ENCODE data around the gene NUP93.

NUP93 gene

GRCh38 chr16:56898847-56899246 is 168.9 kb downstream of the NUP93 start:
- Histone ChIP-seq H3K36me3 (ENCODE audit: control insufficient read depth, insufficient read depth, low read length) (no peaks in the 10 kb centered on the region), H3K4me3 (ENCODE audit: insufficient read depth, low read depth, low read length) (no peak overlapping the region), H3K4me1 (ENCODE audit: control insufficient read depth, insufficient read depth, low read length) (no peaks in the 10 kb centered on the region), H3K27me3 (ENCODE audit: control insufficient read depth, insufficient read depth, low read length, poor library complexity, severe bottlenecking) (no peaks in the 10 kb centered on the region), H3K9me3 (ENCODE audit: control insufficient read depth, low read length) (no peaks in the 10 kb centered on the region), H3K27ac (ENCODE audit: insufficient read depth, low read depth, low read length, poor library complexity, severe bottlenecking) (no peak overlapping the region)
- WGBS, 2 experiments, result 97 to 98% methylated on average over 8 of the region's 8 CpGs
